ENCODE measurements around the gene WDR6. TPM values are rescaled to one million over a fixed set of nuclear protein-coding genes. Genes with fewer than 3 reads are reported as not detected.

WDR6 gene
- total RNA-seq, 1 experiment from 2014 or later = 174 TPM

DNA sequence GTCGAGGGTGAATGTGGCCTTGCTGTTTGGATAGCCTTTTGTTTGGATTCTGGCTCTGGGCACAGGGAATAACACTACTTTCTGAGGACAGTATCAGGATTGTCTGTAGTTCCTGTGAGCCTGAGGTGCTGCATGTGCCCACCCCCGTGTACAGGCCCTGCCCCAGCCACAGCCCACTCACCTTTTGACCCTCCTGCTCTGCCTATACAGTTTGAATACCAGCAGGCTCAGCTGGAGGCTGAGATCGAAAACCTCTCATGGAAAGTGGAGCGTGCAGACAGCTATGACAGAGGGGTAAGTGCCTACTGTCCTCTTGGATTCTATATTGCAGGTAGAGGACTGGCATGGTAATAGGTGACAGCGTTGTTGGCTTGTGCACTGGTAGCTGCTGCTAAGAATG lies 24.5 kb upstream of the WDR6 start:
- RAD21 ChIA-PET (ENCODE audit: low non-redundant PET in 1 of 2, low total read pairs in 2 of 2, uncharacterized antibody in 2 of 2, unreplicated experiment in 2 of 2) = no interaction called here
- no peak overlapping the region for H3K9ac ChIP-seq (ENCODE audit: low read length)
- H3K4me1 ChIP-seq (ENCODE audit: control insufficient read depth in 1 of 2, insufficient read depth in 2 of 2, low read length in 2 of 2) = peaks cover 0 to under 1% of the 10 kb centered on the region in 2 experiments; a peak in 1 of 4 replicates
- H4K20me1 ChIP-seq (ENCODE audit: insufficient read depth) = no peaks in the 10 kb centered on the region
- ATAC-seq (no peak), DNase-seq (ENCODE audit: low read depth, low spot score) (no peak)
- TF ChIP-seq EZH2phosphoT487 (IDR thresholded peaks at IDR 0.05; ENCODE audit: borderline replicate concordance) (no peak), EZH2 (IDR thresholded peaks at IDR 0.05) (no peak), SP1 (IDR thresholded peaks at IDR 0.05; ENCODE audit: low read depth) (no peak), ZNF274 (IDR thresholded peaks at IDR 0.05; ENCODE audit: low read depth, low read length) (no peak), CEBPB (IDR thresholded peaks at IDR 0.05; ENCODE audit: low read depth) (no peak), SIN3A (IDR thresholded peaks at IDR 0.05; ENCODE audit: low read depth) (no peak), JUND (IDR thresholded peaks at IDR 0.05) (no peak), RAD21 (IDR thresholded peaks at IDR 0.05; ENCODE audit: low read depth) (no peak), ZFX (IDR thresholded peaks at IDR 0.05) (no peak)
- H3K9me2 ChIP-seq (ENCODE audit: insufficient read depth) = no peaks in the 10 kb centered on the region
- POLR2A ChIA-PET = no interaction called here
- BruUV-seq (replicated peaks) = no TSS peak
- no peaks in the 10 kb centered on the region for H3K27me3 ChIP-seq (ENCODE audit: insufficient read depth, low read length)
- CTCF ChIA-PET = no interaction called here
- peaks cover 40 to 49% of the 10 kb centered on the region in 2 experiments for H3K36me3 ChIP-seq (ENCODE audit: control insufficient read depth in 1 of 2, insufficient read depth in 2 of 2, low read length in 2 of 2)
- no peak overlapping the region for H2AFZ ChIP-seq (ENCODE audit: low read depth, low read length, poor library complexity, severe bottlenecking)
- no peaks in the 10 kb centered on the region for H3K9me3 ChIP-seq (ENCODE audit: control insufficient read depth in 1 of 2, insufficient read depth in 1 of 2, low read depth in 1 of 2, low read length in 2 of 2)
- H3K4me3 ChIP-seq (replicated peaks in 1 of 2; ENCODE audit: low read depth in 1 of 2, low read length in 2 of 2) = no peak overlapping the region
- intact Hi-C loops (cut with micrococcal nuclease) = no loop called here
- H3K27ac ChIP-seq (ENCODE audit: low read depth, low read length) = no peak overlapping the region
- peaks cover 4% of the 10 kb centered on the region; the same call in 1 of the 2 replicates for H3K79me2 ChIP-seq (ENCODE audit: insufficient read depth, low read length)
- H3K4me2 ChIP-seq (ENCODE audit: low read length) = no peak overlapping the region

- Histone ChIP-seq H3K9me3 (ENCODE audit: control insufficient read depth in 1 of 2, insufficient read depth in 1 of 2, low read depth in 1 of 2, low read length in 2 of 2) (no peaks in the 10 kb centered on the region), H3K9ac (ENCODE audit: low read length) (no peak overlapping the region), H4K20me1 (ENCODE audit: insufficient read depth) (no peaks in the 10 kb centered on the region), H3K4me1 (ENCODE audit: control insufficient read depth in 1 of 2, insufficient read depth in 2 of 2, low read length in 2 of 2) (peaks cover 2 to 5% of the 10 kb centered on the region in 2 experiments; a peak in 1 of 4 replicates), H3K4me3 (replicated peaks in 1 of 2; ENCODE audit: low read depth in 1 of 2, low read length in 2 of 2) (no peak overlapping the region), H3K27ac (ENCODE audit: low read depth, low read length) (no peak overlapping the region), H3K27me3 (ENCODE audit: insufficient read depth, low read length) (no peaks in the 10 kb centered on the region), H2AFZ (ENCODE audit: low read depth, low read length, poor library complexity, severe bottlenecking) (no peak overlapping the region), H3K79me2 (ENCODE audit: insufficient read depth, low read length) (peaks cover 4% of the 10 kb centered on the region; the same call in 1 of the 2 replicates), H3K9me2 (ENCODE audit: insufficient read depth) (no peaks in the 10 kb centered on the region), H3K4me2 (ENCODE audit: low read length) (no peak overlapping the region), H3K36me3 (ENCODE audit: control insufficient read depth in 1 of 2, insufficient read depth in 2 of 2, low read length in 2 of 2) (peaks cover 36 to 45% of the 10 kb centered on the region in 2 experiments)
- intact Hi-C loops (cut with micrococcal nuclease) = no loop called here
- ChIA-PET RAD21 (ENCODE audit: low non-redundant PET in 1 of 2, low total read pairs in 2 of 2, uncharacterized antibody in 2 of 2, unreplicated experiment in 2 of 2) (no interaction called here), POLR2A (no interaction called here), CTCF (no interaction called here)
- no TSS peak for BruUV-seq (replicated peaks)
- no peak for DNase-seq (ENCODE audit: low read depth, low spot score)
- ATAC-seq = no peak
- TF ChIP-seq REST (IDR thresholded peaks at IDR 0.05; ENCODE audit: low read depth) (no peak), POLR2A (IDR thresholded peaks at IDR 0.05; ENCODE audit: borderline replicate concordance, extremely low read depth, insufficient read depth, insufficient read length) (no peak), TCF7L2 (IDR thresholded peaks at IDR 0.05; ENCODE audit: borderline replicate concordance, extremely low read depth, insufficient read depth, insufficient read length) (no peak), EZH2 (IDR thresholded peaks at IDR 0.05) (no peak), RAD21 (IDR thresholded peaks at IDR 0.05; ENCODE audit: low read depth) (no peak), YY1 (IDR thresholded peaks at IDR 0.05; ENCODE audit: extremely low read depth, insufficient replicate concordance, low read depth, low read length) (no peak), SP1 (IDR thresholded peaks at IDR 0.05; ENCODE audit: low read depth) (no peak), ZNF274 (IDR thresholded peaks at IDR 0.05; ENCODE audit: low read depth, low read length) (no peak), JUND (IDR thresholded peaks at IDR 0.05) (no peak), ZFX (IDR thresholded peaks at IDR 0.05) (no peak), POLR2AphosphoS5 (IDR thresholded peaks at IDR 0.05; ENCODE audit: low read depth, low read length) (no peak), ELF1 (IDR thresholded peaks at IDR 0.05; ENCODE audit: borderline replicate concordance, low read depth) (no peak)
- TF ChIP-seq, protein P1, sequence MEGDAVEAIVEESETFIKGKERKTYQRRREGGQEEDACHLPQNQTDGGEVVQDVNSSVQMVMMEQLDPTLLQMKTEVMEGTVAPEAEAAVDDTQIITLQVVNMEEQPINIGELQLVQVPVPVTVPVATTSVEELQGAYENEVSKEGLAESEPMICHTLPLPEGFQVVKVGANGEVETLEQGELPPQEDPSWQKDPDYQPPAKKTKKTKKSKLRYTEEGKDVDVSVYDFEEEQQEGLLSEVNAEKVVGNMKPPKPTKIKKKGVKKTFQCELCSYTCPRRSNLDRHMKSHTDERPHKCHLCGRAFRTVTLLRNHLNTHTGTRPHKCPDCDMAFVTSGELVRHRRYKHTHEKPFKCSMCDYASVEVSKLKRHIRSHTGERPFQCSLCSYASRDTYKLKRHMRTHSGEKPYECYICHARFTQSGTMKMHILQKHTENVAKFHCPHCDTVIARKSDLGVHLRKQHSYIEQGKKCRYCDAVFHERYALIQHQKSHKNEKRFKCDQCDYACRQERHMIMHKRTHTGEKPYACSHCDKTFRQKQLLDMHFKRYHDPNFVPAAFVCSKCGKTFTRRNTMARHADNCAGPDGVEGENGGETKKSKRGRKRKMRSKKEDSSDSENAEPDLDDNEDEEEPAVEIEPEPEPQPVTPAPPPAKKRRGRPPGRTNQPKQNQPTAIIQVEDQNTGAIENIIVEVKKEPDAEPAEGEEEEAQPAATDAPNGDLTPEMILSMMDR (IDR thresholded peaks at IDR 0.05 in 2 of 3, conservative IDR thresholded peaks at IDR 0.05 in 1 of 3; ENCODE audit: borderline replicate concordance in 1 of 3, insufficient read depth in 1 of 3, low read depth in 2 of 3, low read length in 2 of 3) = no peak
Observed at GRCh38 chr3:48983096-48983495, 24.1 kb upstream of the WDR6 start.
